Measurements from ENCODE around the gene SERTAD1. TPM values are rescaled to one million over a fixed set of nuclear protein-coding genes. Genes with fewer than 3 reads are reported as not detected.
A peak's percentile ranks its signal among the peaks of the same experiment; 100 is the strongest.
"Not testable (repeated sequence)": the region's sequence is repeated elsewhere in the genome, so short reads cannot be mapped to it uniquely, and the experiment has no call there.

Gene SERTAD1
- polyA plus RNA-seq, 1 experiment = 21.9 TPM

GRCh38 chr19:40410030-40410389 lies 15.8 kb downstream of the SERTAD1 start:
- no peak for TF ChIP-seq CTCF (IDR thresholded peaks at IDR 0.05; ENCODE audit: insufficient read depth, low read depth, low read length)
- no peaks in the 10 kb centered on the region for H3K36me3 ChIP-seq (ENCODE audit: control insufficient read depth, insufficient read depth, low read length)
- CTCF ChIA-PET = interaction anchor here (1.2 kb wide), 1 partner anchor 10 kb away, joined by 3 read pairs; no protein-coding TSS in a partner anchor
- DNase-seq (ENCODE audit: low read depth) = no peak
- POLR2A ChIA-PET = no interaction called here
- H3K27me3 ChIP-seq (ENCODE audit: control insufficient read depth, insufficient read depth, low read length) = no peaks in the 10 kb centered on the region
- H3K4me3 ChIP-seq (ENCODE audit: low read depth, low read length) = no peak overlapping the region

GRCh38 chr19:40408598-40408925 lies 17.2 kb downstream of the SERTAD1 start:
- H3K4me3 ChIP-seq (ENCODE audit: low read depth, low read length); DNase-seq (ENCODE audit: low read depth); H3K27me3 ChIP-seq (ENCODE audit: control insufficient read depth, insufficient read depth, low read length); POLR2A ChIA-PET; H3K36me3 ChIP-seq (ENCODE audit: control insufficient read depth, insufficient read depth, low read length): not testable (repeated sequence)
- CTCF ChIA-PET = interaction anchor here (1.2 to 2.3 kb wide), 2 partner anchors 12 kb away, joined by 3 to 15 read pairs; no protein-coding TSS in a partner anchor

GRCh38 chr19:40407714-40408597 lies 17.8 kb downstream of the SERTAD1 start:
- DNase-seq (ENCODE audit: low read depth) = no peak
- no peak for TF ChIP-seq CTCF (IDR thresholded peaks at IDR 0.05; ENCODE audit: insufficient read depth, low read depth, low read length)
- Histone ChIP-seq H3K4me3 (ENCODE audit: low read depth, low read length) (no peak overlapping the region), H3K27me3 (ENCODE audit: control insufficient read depth, insufficient read depth, low read length) (no peaks in the 10 kb centered on the region), H3K36me3 (ENCODE audit: control insufficient read depth, insufficient read depth, low read length) (no peaks in the 10 kb centered on the region)
- ChIA-PET POLR2A (no interaction called here), CTCF (interaction anchor here (2.3 kb wide), 1 partner anchor 13 kb away, joined by 15 read pairs; no protein-coding TSS in a partner anchor)

GRCh38 chr19:40403262-40403984 lies 22.4 kb downstream of the SERTAD1 start:
- ChIA-PET CTCF (interaction anchor here (1.1 to 2.4 kb wide), 3 partner anchors 16 to 231 kb away, joined by 5 to 15 read pairs (median 6); no protein-coding TSS in a partner anchor), POLR2A (interaction anchor here (1.1 kb wide), 1 partner anchor 23 kb away, joined by 3 read pairs; the partner anchor contains the start of gene SERTAD1)
- Histone ChIP-seq H3K4me3 (ENCODE audit: low read depth, low read length) (peak overlapping the region; percentile 57), H3K27me3 (ENCODE audit: control insufficient read depth, insufficient read depth, low read length) (no peaks in the 10 kb centered on the region), H3K36me3 (ENCODE audit: control insufficient read depth, insufficient read depth, low read length) (no peaks in the 10 kb centered on the region)
- peak; percentile 49 for DNase-seq (ENCODE audit: low read depth)
- TF ChIP-seq CTCF (IDR thresholded peaks at IDR 0.05; ENCODE audit: insufficient read depth, low read depth, low read length) = 0 out of 2 replicates have a peak, but pooled peaks have one; percentile 4

GRCh38 chr19:40400559-40400958 lies 25.2 kb downstream of the SERTAD1 start:
- H3K36me3 ChIP-seq (ENCODE audit: control insufficient read depth, insufficient read depth, low read length) = no peaks in the 10 kb centered on the region
- no peak overlapping the region for H3K4me3 ChIP-seq (ENCODE audit: low read depth, low read length)
- TF ChIP-seq CTCF (IDR thresholded peaks at IDR 0.05; ENCODE audit: insufficient read depth, low read depth, low read length) = no peak
- peaks cover 1% of the 10 kb centered on the region; the same call in 1 of the 2 replicates for H3K27me3 ChIP-seq (ENCODE audit: control insufficient read depth, insufficient read depth, low read length)
- POLR2A ChIA-PET = no interaction called here
- no peak for DNase-seq (ENCODE audit: low read depth)
- CTCF ChIA-PET = interaction anchor here (1.3 kb wide), 1 partner anchor 22 kb away, joined by 4 read pairs; no protein-coding TSS in a partner anchor
